Upper lobe of left lung (tissue), 6 donors: Measurements from ENCODE around the gene S100A6. TPM values are rescaled to one million over a fixed set of nuclear protein-coding genes. Genes with fewer than 3 reads are reported as not detected.
A peak's percentile ranks its signal among the peaks of the same experiment; 100 is the strongest.

ENCODE experiments used
- ATAC-seq, 2 donors: fragments of 200-7000 bp; cut with Tn5 transposase; one replicate each; pipeline ENCODE4 v1.9.1; 2022; ENCODE audit warnings: mild to moderate bottlenecking in 2 of 2, moderate library complexity in 2 of 2; ENCODE audit not compliant: low FRiP score in 2 of 2
- DNase-seq, 2 donors: peaks; one replicate each; pipeline ENCODE4 v3.0.0-alpha.2; 2019 to 2020
- H3K27ac ChIP-seq, 4 donors: fragments of 200-600 bp; sonication (generic); one replicate each; pipeline ENCODE4 v1.5.1; 2016 to 2019
- H3K27me3 ChIP-seq, 4 donors: fragments of 200-600 bp; sonication (generic); one replicate each; pipeline ENCODE4 v1.5.1; 2017 to 2019
- H3K36me3 ChIP-seq, 4 donors: fragments of 200-600 bp; sonication (generic); one replicate each; pipeline ENCODE4 v1.5.1; 2016 to 2019
- H3K4me1 ChIP-seq, 4 donors: fragments of 200-600 bp; sonication (generic); one replicate each; pipeline ENCODE4 v1.5.1; 2018 to 2019
- H3K4me3 ChIP-seq, 4 donors: fragments of 200-600 bp; sonication (generic); one replicate each; pipeline ENCODE4 v1.5.1; 2017 to 2019; ENCODE audit warnings: mild to moderate bottlenecking in 2 of 4, moderate library complexity in 1 of 4
- H3K9me3 ChIP-seq, 4 donors: fragments of 200-600 bp; sonication (generic); one replicate each; pipeline ENCODE4 v1.5.1; 2018 to 2019
- CTCF ChIP-seq, 6 experiments: fragments of 450-650 bp in 4 of 6; fragments of 200-600 bp in 2 of 6; sonication (generic) in 2 of 6; IDR thresholded peaks; one replicate each; pipeline ENCODE4 v1.5.1; 2016 to 2019; ENCODE audit warnings: antibody characterized with exemption in 6 of 6
- EP300 ChIP-seq, 4 donors: sonication (generic); formaldehyde crosslinking; IDR thresholded peaks; one replicate each; pipeline ENCODE4 v1.5.1; 2017; ENCODE audit warnings: antibody characterized with exemption in 4 of 4, control low read depth in 2 of 4
- POLR2A ChIP-seq, 4 donors: fragments of 450-650 bp; IDR thresholded peaks; one replicate each; pipeline ENCODE4 v1.5.1; 2016 to 2017; ENCODE audit warnings: antibody characterized with exemption in 4 of 4, mild to moderate bottlenecking in 2 of 4
- POLR2AphosphoS5 ChIP-seq, 2 donors: sonication (generic); formaldehyde crosslinking; IDR thresholded peaks; one replicate each; pipeline ENCODE4 v1.5.1; 2017; ENCODE audit warnings: antibody characterized with exemption in 2 of 2
- WGBS, 2 donors: methylation state at CpG; one replicate each; pipeline ENCODE4 v1.1.5; 2017 to 2018; 5-methylcytosine and 5-hydroxymethylcytosine counted together
- total RNA-seq, 6 donors: library from RNA; depleted of rRNA in 4 of 6; stranded (reverse); fragments of >200 nt in 4 of 6; gene quantifications; one replicate each; pipeline versions ENCODE4 v1.1.0 to v1.2.1, GENCODE V29; 2016 to 2021
- donor health status: DM: no; HTN: no; CAD: no; lungs with moderate emphysema.
- donor health status: DM: no; HTN: yes; CAD: no; lungs with severe emphysema.

Gene S100A6
- total RNA-seq, 6 donors from 2014 or later, result 399 to 1,595 (median 925) TPM

DNA sequence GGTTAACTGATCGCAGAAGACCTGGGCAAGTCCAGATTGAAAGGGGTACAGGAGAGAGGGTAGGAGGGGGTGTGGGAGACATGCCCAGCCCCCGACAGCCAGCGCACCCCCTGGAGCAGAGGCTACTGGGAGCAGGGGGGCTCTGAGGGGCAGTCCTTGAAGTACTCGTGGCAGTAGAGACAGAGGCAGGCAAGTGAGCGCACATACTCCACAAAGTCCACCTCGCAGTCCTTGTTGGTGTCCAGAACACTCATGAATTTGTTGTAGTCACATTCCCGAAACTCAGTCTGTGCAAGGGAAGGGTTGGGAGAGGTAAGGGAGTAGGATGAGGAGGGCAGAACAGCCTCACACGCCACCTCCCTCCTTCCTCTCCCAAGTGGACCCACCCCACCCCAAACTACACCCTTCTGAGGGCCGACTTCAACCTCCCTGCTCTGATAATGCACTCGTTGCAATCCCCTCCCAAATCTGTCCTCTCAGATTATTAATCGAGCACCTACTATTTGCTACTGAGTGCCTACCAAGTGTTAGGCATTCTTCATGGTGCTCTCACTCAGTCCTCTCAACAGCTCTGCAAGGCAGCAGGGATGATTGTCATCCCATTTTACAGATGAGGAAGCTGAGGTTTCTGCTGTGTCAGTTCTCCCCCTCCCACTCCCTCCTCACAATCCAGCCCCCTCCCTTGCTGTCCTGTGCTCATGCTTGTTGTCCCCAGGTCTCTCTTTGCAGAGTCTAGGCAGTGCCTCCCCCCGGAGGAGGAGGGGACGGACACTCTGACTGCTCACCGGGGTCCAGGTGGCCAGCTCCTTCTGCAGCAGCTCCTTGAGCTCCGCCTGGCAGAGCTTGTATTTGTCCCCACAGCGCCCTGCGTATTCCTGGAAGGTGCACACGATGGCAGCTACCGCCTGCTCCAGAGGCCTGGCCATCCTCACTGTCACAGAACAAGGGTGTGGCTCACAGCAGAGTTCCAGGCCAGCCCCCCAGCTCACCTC lies 12.1 kb upstream of the S100A6 start:
- WGBS, 2 donors, result 81 to 84% methylated on average over 15 to 19 of the region's 19 CpGs
- no peak for ATAC-seq

DNA sequence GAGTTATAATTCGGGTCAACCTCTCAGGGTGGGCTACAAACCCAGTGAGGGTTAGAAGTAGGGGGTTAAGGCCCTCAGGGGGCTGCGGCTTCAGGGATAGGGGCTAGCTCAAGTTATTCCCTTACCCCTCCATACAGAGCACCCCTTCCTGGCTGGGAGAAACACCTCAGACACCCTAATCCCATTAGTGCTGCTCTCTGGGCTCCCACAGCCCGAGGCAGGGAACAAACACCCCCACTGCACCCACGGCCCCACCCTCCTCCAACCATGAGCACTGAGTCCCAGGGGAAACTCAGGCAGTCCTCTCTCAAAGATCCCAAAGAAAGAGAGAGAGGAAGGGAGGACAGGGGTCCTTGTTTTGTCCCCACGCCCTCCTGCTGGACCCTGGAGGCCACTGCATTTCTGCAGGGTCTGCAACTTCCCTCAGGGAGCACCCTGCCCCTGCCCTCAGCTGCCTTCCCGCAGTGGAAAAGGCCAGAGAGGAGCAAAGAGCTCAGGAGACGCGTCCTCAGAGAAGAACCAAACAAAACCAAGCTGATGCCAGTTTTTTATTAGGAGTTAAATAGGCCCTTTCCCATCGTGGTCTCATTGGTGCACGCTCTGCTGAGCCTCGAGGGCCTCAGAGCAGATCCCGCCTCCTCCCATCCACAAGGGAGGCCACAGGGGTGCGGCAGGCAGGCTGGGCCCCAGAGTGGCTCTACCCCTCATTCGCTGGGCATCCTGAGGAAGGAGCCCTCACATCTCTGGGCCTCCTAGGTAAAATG lies 11.2 kb upstream of the S100A6 start:
- H3K27me3 ChIP-seq, result no peaks in the 10 kb centered on the region
- peaks cover 0 to 16% (median 2%) of the 10 kb centered on the region in 4 donors for H3K36me3 ChIP-seq
- no peaks in the 10 kb centered on the region for H3K9me3 ChIP-seq
- no peak overlapping the region for H3K4me3 ChIP-seq
- ATAC-seq (no peak), DNase-seq (peak in 1 of 2 donors; percentile 15)
- peak overlapping the region in 3 of 4 donors; percentile 22 to 94 (median 88) for H3K27ac ChIP-seq
- peaks cover 77 to 97% (median 86%) of the 10 kb centered on the region in 4 donors for H3K4me1 ChIP-seq
- 81 to 85% methylated on average over 12 to 14 of the region's 14 CpGs for WGBS, 2 donors
- no peak for TF ChIP-seq POLR2A (IDR thresholded peaks at IDR 0.05)
- TF ChIP-seq POLR2AphosphoS5 (IDR thresholded peaks at IDR 0.05), result no peak
- TF ChIP-seq CTCF (IDR thresholded peaks at IDR 0.05), result no peak
- no peak for TF ChIP-seq EP300 (IDR thresholded peaks at IDR 0.05)

More for the DNA sequence above, 12.1 kb upstream of the S100A6 start:
- Histone ChIP-seq H3K4me1 (peaks cover 68 to 95% (median 82%) of the 10 kb centered on the region in 4 donors), H3K27me3 (no peaks in the 10 kb centered on the region), H3K27ac (peak overlapping the region in 3 of 4 donors; percentile 22 to 88 (median 67)), H3K9me3 (no peaks in the 10 kb centered on the region), H3K4me3 (no peak overlapping the region), H3K36me3 (peaks cover 0 to 15% (median 2%) of the 10 kb centered on the region in 4 donors)
- peak in 1 of 2 donors; percentile 19 for DNase-seq
- TF ChIP-seq CTCF (IDR thresholded peaks at IDR 0.05) (no peak), POLR2AphosphoS5 (IDR thresholded peaks at IDR 0.05) (no peak), EP300 (IDR thresholded peaks at IDR 0.05) (no peak), POLR2A (IDR thresholded peaks at IDR 0.05) (no peak)

DNA sequence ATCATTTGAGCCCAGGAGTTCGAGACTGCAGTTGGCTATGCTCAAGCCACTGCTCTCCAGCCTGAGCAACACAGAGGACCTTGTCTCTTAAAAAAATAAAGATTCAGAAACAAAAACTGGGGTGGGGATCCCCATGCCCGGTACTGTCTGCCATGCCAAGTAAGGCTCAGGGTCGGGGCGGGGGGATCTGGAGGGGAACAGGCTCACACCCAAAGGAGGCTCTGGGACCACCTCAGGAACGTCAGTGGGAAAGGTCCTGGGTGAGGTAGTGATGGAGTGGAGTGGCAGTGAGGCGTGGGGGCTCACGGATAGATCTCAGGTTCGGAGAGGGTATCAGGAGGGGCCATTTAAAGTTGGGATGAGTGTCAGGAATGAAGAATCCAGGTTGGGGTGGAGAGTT lies 10.6 kb upstream of the S100A6 start:
- H3K27ac ChIP-seq, result peak overlapping the region; percentile 79 to 94 (median 90)
- TF ChIP-seq POLR2A (IDR thresholded peaks at IDR 0.05), result no peak
- no peak for TF ChIP-seq EP300 (IDR thresholded peaks at IDR 0.05)
- TF ChIP-seq CTCF (IDR thresholded peaks at IDR 0.05), result no peak
- no peak for TF ChIP-seq POLR2AphosphoS5 (IDR thresholded peaks at IDR 0.05)
- DNase-seq (peak in 1 of 2 donors; percentile 16), ATAC-seq (no peak)
- H3K27me3 ChIP-seq, result no peaks in the 10 kb centered on the region
- H3K9me3 ChIP-seq, result no peaks in the 10 kb centered on the region
- peak overlapping the region in 2 of 4 donors; percentile 55 to 59 for H3K4me3 ChIP-seq
- H3K4me1 ChIP-seq, result peaks cover 78 to 97% (median 88%) of the 10 kb centered on the region in 4 donors
- H3K36me3 ChIP-seq, result peaks cover 0 to 16% (median 2%) of the 10 kb centered on the region in 4 donors
- WGBS, 2 donors, result 92 to 93% methylated on average over 8 of the region's 8 CpGs

DNA sequence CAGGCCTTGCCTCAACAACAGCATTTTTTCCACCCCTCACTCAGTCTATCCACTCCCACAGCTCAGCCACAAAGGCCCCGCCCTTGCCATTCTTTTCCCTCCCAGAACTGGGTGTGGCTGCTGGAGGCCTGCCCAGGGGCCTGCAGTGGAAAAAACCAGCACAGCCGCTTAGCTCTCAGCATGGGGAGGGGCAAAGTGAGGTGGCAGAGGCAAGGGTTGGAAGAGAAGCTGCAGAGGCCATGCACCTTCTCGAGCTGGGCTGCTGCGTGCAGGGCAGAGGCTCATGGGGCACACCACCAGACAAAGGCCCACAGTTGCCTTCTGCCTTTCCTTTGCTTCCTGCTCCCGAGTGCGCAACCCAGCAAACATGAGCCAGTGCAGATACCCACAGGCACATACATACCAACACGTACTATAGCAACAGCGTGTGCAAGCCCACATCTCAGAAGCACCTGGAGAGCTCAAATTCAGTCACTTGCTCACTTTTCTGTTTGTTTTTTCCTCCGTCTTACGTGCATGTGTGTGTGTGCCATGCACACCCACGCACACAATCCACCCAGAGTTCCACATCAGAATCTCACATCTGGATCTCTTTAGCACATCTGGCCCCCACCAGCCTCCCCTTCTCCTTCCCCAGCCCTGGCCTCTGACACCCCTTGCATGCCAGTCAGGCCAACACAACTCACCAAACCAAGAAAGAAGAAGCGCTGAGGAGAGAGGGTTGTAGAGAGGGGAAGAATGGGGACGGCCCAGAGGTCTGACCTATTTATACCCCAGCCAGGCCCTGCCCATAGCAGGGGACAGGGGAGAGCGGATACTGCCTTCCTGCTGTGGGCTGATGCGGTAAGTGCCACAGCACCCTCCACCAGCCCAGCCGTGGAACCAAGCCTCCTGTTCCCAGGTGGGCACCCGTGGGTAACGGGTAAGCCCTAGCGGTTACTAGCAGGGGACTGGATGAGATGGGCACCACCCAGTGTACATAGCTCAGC lies 9.6 kb upstream of the S100A6 start, which contains the start of gene S100A4:
TSS of gene S100A4 (minus strand) at position 740 of the 989 bp plus-strand sequence. CDS start 1,012 bp downstream, outside the sequence.
- WGBS, 2 donors, result 28 to 29% methylated on average over 17 to 19 of the region's 19 CpGs
- peak in 3 of 4 donors; percentile 60 to 68 (median 64) for TF ChIP-seq POLR2A (IDR thresholded peaks at IDR 0.05)
- TF ChIP-seq POLR2AphosphoS5 (IDR thresholded peaks at IDR 0.05), result peak; percentile 78 to 79
- peak in 3 of 6 experiments; percentile 10 to 22 (median 11) for TF ChIP-seq CTCF (IDR thresholded peaks at IDR 0.05)
- peak in 1 of 4 donors; percentile 66 for TF ChIP-seq EP300 (IDR thresholded peaks at IDR 0.05)
- peak; percentile 93 to 94 for ATAC-seq
- Histone ChIP-seq H3K27ac (peak within 1 kb of the TSS; percentile 79 to 94 (median 90)), H3K4me3 (peak within 1 kb of the TSS; percentile 16 to 59 (median 52)), H3K36me3 (peaks cover 0 to 16% (median 2%) of the 10 kb centered on the region in 4 donors), H3K27me3 (no peaks in the 10 kb centered on the region), H3K4me1 (peaks cover 87 to 97% (median 92%) of the 10 kb centered on the region in 4 donors), H3K9me3 (no peaks in the 10 kb centered on the region)
- peak; percentile 92 to 97 for DNase-seq
